ENCODE measurements around the gene SLC47A2. TPM values are rescaled to one million over a fixed set of nuclear protein-coding genes. Genes with fewer than 3 reads are reported as not detected.

Gene SLC47A2
- total RNA-seq, 1 donor from 2014 or later = not detected

DNA sequence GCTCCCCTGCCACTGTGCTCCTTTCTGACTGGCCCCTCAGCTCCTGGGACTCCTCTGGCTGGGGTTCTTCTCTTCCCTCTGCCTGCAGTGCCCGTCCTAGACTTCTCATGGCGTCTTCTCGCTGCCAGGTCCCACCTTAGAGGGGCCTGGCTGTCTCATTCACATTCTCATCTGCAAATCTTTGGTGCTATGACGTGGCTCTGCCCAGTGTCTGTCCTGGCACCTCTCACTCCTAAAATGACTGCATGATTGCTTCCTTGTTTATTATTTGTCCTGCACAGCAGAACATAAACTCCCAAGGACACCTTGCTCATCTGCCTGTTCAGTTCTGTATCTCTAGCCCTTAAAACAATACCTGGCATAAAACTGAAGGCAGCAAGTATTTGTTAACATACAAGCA, 86.3 kb downstream of the SLC47A2 start:
- Mint-ChIP-seq H3K36me3 (ENCODE audit: low read depth) (no peaks in the 10 kb centered on the region), H3K9me3 (no peaks in the 10 kb centered on the region), H3K27me3 (peaks cover 18% of the 10 kb centered on the region), H3K4me1 (no peaks in the 10 kb centered on the region), H3K27ac (no peak overlapping the region), H3K4me3 (no peak overlapping the region)
- DNase-seq (no peak), ATAC-seq (ENCODE audit: low read depth) (no peak)
- CTCF ChIA-PET = interaction anchor here (1.1 kb wide), 1 partner anchor 135 kb away, joined by 3 read pairs; no protein-coding TSS in a partner anchor
- TF ChIP-seq, protein P1, sequence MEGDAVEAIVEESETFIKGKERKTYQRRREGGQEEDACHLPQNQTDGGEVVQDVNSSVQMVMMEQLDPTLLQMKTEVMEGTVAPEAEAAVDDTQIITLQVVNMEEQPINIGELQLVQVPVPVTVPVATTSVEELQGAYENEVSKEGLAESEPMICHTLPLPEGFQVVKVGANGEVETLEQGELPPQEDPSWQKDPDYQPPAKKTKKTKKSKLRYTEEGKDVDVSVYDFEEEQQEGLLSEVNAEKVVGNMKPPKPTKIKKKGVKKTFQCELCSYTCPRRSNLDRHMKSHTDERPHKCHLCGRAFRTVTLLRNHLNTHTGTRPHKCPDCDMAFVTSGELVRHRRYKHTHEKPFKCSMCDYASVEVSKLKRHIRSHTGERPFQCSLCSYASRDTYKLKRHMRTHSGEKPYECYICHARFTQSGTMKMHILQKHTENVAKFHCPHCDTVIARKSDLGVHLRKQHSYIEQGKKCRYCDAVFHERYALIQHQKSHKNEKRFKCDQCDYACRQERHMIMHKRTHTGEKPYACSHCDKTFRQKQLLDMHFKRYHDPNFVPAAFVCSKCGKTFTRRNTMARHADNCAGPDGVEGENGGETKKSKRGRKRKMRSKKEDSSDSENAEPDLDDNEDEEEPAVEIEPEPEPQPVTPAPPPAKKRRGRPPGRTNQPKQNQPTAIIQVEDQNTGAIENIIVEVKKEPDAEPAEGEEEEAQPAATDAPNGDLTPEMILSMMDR (IDR thresholded peaks at IDR 0.05) = no peak
- POLR2A ChIA-PET = no interaction called here
- intact Hi-C loops (cut with micrococcal nuclease) = no loop called here

DNA sequence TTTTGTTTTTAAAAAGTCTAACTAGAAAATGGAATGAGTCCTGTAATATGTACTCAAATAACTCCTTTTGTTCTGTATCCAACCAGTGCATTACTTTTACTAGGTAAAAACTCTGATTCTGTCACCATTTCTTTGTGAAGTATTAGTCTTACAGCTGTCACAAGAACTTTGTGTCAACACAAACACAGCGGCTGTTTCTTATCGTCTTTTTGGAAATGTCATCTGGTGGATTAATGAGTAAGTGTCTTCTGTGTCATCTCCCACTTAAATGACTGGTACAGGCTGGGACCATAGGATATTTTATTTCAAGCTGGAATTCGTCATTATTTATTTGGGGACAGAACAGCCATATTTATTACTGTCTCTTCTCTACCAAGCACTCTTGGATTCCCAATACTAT, 86.9 kb downstream of the SLC47A2 start:
- intact Hi-C loops (cut with micrococcal nuclease) = no loop called here
- POLR2A ChIA-PET = no interaction called here
- TF ChIP-seq, protein P1 (IDR thresholded peaks at IDR 0.05) = no peak
- no peaks in the 10 kb centered on the region for H3K4me1 Mint-ChIP-seq
- H3K9me3 Mint-ChIP-seq = no peaks in the 10 kb centered on the region
- H3K27me3 Mint-ChIP-seq = peaks cover 18% of the 10 kb centered on the region
- H3K27ac Mint-ChIP-seq = no peak overlapping the region
- no peak overlapping the region for H3K4me3 Mint-ChIP-seq
- H3K36me3 Mint-ChIP-seq (ENCODE audit: low read depth) = no peaks in the 10 kb centered on the region
- CTCF ChIA-PET = interaction anchor here (1.1 kb wide), 1 partner anchor 135 kb away, joined by 3 read pairs; no protein-coding TSS in a partner anchor
- DNase-seq (no peak), ATAC-seq (ENCODE audit: low read depth) (no peak)

Other genes with a start within 250 kb of the SLC47A2 start
- 0.11 and 0.44 TPM in 2 replicates for gene SLC47A1, start 182.7 kb downstream of the SLC47A2 start, total RNA-seq
- gene ALDH3A2, start 67.8 kb downstream of the SLC47A2 start, total RNA-seq = 18.3 and 19.3 TPM in 2 replicates
- gene ALDH3A1, start 31.7 kb upstream of the SLC47A2 start, total RNA-seq = not detected in 2 replicates
- gene ULK2, start 151.4 kb upstream of the SLC47A2 start, total RNA-seq = 3.0 and 3.4 TPM in 2 replicates

Data from activated B cell treated with CpG ODN at 0.5 μM for 24 hours (primary cell).